Endodermal cell (in vitro differentiated cells): ENCODE measurements around the gene EIF4E. TPM values are rescaled to one million over a fixed set of nuclear protein-coding genes. Genes with fewer than 3 reads are reported as not detected.

Experiments used
- DNase-seq: peaks from one replicate; pipeline ENCODE4 v3.0.0-alpha.2; 2017
- H3K27ac ChIP-seq: 2 replicates; pipeline ENCODE4 v1.5.1; 2013; ENCODE audit warnings: mild to moderate bottlenecking, low read depth, low read length, moderate library complexity
- H3K27me3 ChIP-seq: 2 replicates; pipeline ENCODE4 v1.6.1; 2013; ENCODE audit warnings: mild to moderate bottlenecking, low read length, moderate library complexity; ENCODE audit not compliant: insufficient read depth, control insufficient read depth, poor library complexity, severe bottlenecking
- H3K36me3 ChIP-seq: 2 replicates; pipeline ENCODE4 v1.7.0; 2013; ENCODE audit warnings: mild to moderate bottlenecking, low read length, moderate library complexity; ENCODE audit not compliant: control insufficient read depth, insufficient read depth
- H3K4me1 ChIP-seq: one replicate; pipeline ENCODE4 v1.7.0; 2013; ENCODE audit warnings: low read length; ENCODE audit not compliant: control insufficient read depth, insufficient read depth
- H3K4me3 ChIP-seq: 2 replicates; pipeline ENCODE4 v1.5.1; 2013; ENCODE audit warnings: mild to moderate bottlenecking, low read length, moderate library complexity
- H3K9ac ChIP-seq: 2 replicates; pipeline ENCODE4 v1.6.1; 2013; ENCODE audit warnings: mild to moderate bottlenecking, low read length, moderate library complexity; ENCODE audit not compliant: poor library complexity, severe bottlenecking; ENCODE audit errors: extremely low read depth
- H3K9me3 ChIP-seq: 2 replicates; pipeline ENCODE4 v1.6.1; 2013; ENCODE audit warnings: mild to moderate bottlenecking, low read length, moderate library complexity; ENCODE audit not compliant: control insufficient read depth
- H3K27ac Mint-ChIP-seq: 2 replicates; pipeline ENCODE4 v1.8.0; 2020; ENCODE audit warnings: mixed read lengths
- H3K27me3 Mint-ChIP-seq: 2 replicates; pipeline ENCODE4 v1.8.0; 2021; ENCODE audit warnings: mild to moderate bottlenecking, mixed read lengths; ENCODE audit not compliant: insufficient read depth
- H3K36me3 Mint-ChIP-seq: 2 replicates; pipeline ENCODE4 v1.8.0; 2020; ENCODE audit warnings: low read depth, mixed read lengths
- H3K4me1 Mint-ChIP-seq: 2 replicates; pipeline ENCODE4 v1.8.0; 2020; ENCODE audit warnings: mixed read lengths
- H3K4me3 Mint-ChIP-seq: 2 replicates; pipeline ENCODE4 v1.8.0; 2020; ENCODE audit warnings: mild to moderate bottlenecking, moderate library complexity, mixed read lengths
- H3K9me3 Mint-ChIP-seq: 2 replicates; pipeline ENCODE4 v1.8.0; 2020; ENCODE audit warnings: mild to moderate bottlenecking, mixed read lengths
- WGBS, 2 experiments: methylation state at CpG; one replicate each; pipeline versions ENCODE4 v1.1.5 to v1.1.7; 2013; ENCODE audit warnings: missing lambda C conversion rate in 2 of 2, mixed read lengths in 1 of 2; ENCODE audit not compliant: insufficient coverage in 1 of 2, insufficient read length in 1 of 2; 5-methylcytosine and 5-hydroxymethylcytosine counted together
- total RNA-seq, 2 donors: library from RNA; stranded (reverse); fragmentation: NEBNext Ultra II Directional in 1 of 2; extraction: Animal tissue kit (Norgen Biotek cat#: 25700) in 1 of 2; gene quantifications; 2 replicates in 1 of 2; 3 replicates in 1 of 2; pipeline ENCODE4 v1.2.1, GENCODE V29; 2021
- TF ChIP-seq, protein P1 (sequence below): fragments of 200-600 bp; sonication (generic); conservative IDR thresholded peaks from 2 replicates; pipeline ENCODE4 v1.5.0; 2021; ENCODE audit warnings: antibody characterized with exemption, mild to moderate bottlenecking

EIF4E gene
- total RNA-seq, 2 donors from 2014 or later: 134 to 138 TPM

GRCh38 chr4:98865059-98865458 lies 63.9 kb downstream of the EIF4E start:
- H3K4me3 Mint-ChIP-seq: no peak overlapping the region
- Histone ChIP-seq H3K4me1 (no peaks in the 10 kb centered on the region), H3K9ac (no peak overlapping the region)

GRCh38 chr4:98864560-98864959 lies 64.4 kb downstream of the EIF4E start:
- no peaks in the 10 kb centered on the region for H3K9me3 Mint-ChIP-seq
- WGBS, 2 experiments: 87 to 93% methylated on average over 6 to 7 of the region's 7 CpGs
- no peak overlapping the region for H3K4me3 ChIP-seq
- TF ChIP-seq, protein P1, sequence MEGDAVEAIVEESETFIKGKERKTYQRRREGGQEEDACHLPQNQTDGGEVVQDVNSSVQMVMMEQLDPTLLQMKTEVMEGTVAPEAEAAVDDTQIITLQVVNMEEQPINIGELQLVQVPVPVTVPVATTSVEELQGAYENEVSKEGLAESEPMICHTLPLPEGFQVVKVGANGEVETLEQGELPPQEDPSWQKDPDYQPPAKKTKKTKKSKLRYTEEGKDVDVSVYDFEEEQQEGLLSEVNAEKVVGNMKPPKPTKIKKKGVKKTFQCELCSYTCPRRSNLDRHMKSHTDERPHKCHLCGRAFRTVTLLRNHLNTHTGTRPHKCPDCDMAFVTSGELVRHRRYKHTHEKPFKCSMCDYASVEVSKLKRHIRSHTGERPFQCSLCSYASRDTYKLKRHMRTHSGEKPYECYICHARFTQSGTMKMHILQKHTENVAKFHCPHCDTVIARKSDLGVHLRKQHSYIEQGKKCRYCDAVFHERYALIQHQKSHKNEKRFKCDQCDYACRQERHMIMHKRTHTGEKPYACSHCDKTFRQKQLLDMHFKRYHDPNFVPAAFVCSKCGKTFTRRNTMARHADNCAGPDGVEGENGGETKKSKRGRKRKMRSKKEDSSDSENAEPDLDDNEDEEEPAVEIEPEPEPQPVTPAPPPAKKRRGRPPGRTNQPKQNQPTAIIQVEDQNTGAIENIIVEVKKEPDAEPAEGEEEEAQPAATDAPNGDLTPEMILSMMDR: no peak
- DNase-seq: no peak
- H3K9ac ChIP-seq: no peak overlapping the region
- no peak overlapping the region for H3K27ac Mint-ChIP-seq
- no peaks in the 10 kb centered on the region for H3K27me3 Mint-ChIP-seq
- no peaks in the 10 kb centered on the region for H3K4me1 Mint-ChIP-seq
- no peak overlapping the region for H3K27ac ChIP-seq
- no peaks in the 10 kb centered on the region for H3K9me3 ChIP-seq
- H3K36me3 ChIP-seq: no peaks in the 10 kb centered on the region
- H3K4me1 ChIP-seq: no peaks in the 10 kb centered on the region
- H3K4me3 Mint-ChIP-seq: no peak overlapping the region
- no peaks in the 10 kb centered on the region for H3K36me3 Mint-ChIP-seq
- H3K27me3 ChIP-seq: no peaks in the 10 kb centered on the region

More at GRCh38 chr4:98865059-98865458, 63.9 kb downstream of the EIF4E start:
- TF ChIP-seq, protein P1: no peak
- no peaks in the 10 kb centered on the region for H3K9me3 Mint-ChIP-seq
- no peaks in the 10 kb centered on the region for H3K27me3 ChIP-seq
- H3K9me3 ChIP-seq: no peaks in the 10 kb centered on the region
- H3K36me3 ChIP-seq: no peaks in the 10 kb centered on the region
- 93 to 97% methylated on average over 3 to 6 of the region's 6 CpGs for WGBS, 2 experiments
- no peak overlapping the region for H3K27ac ChIP-seq
- H3K4me1 Mint-ChIP-seq: no peaks in the 10 kb centered on the region
- no peak for DNase-seq
- H3K27ac Mint-ChIP-seq: no peak overlapping the region
- no peaks in the 10 kb centered on the region for H3K27me3 Mint-ChIP-seq
- no peak overlapping the region for H3K4me3 ChIP-seq
- H3K36me3 Mint-ChIP-seq: no peaks in the 10 kb centered on the region

- Mint-ChIP-seq H3K27me3 (no peaks in the 10 kb centered on the region), H3K4me3 (no peak overlapping the region), H3K9me3 (no peaks in the 10 kb centered on the region), H3K4me1 (no peaks in the 10 kb centered on the region), H3K36me3 (no peaks in the 10 kb centered on the region), H3K27ac (no peak overlapping the region)
- H3K9ac ChIP-seq: no peak overlapping the region
- no peaks in the 10 kb centered on the region for H3K9me3 ChIP-seq
- H3K4me3 ChIP-seq: no peak overlapping the region
- H3K27me3 ChIP-seq: no peaks in the 10 kb centered on the region
- no peaks in the 10 kb centered on the region for H3K36me3 ChIP-seq
- TF ChIP-seq, protein P1: no peak
- WGBS, 2 experiments: 83 to 92% methylated on average over 1 to 3 of the region's 3 CpGs
- H3K4me1 ChIP-seq: no peaks in the 10 kb centered on the region
- DNase-seq: no peak
- H3K27ac ChIP-seq: no peak overlapping the region
These were observed 66.6 kb downstream of the EIF4E start for GRCh38 chr4:98862371-98862770.
